Lower lobe of right lung (tissue), 2 donors: ENCODE data around the gene ASTN2. TPM values are rescaled to one million over a fixed set of nuclear protein-coding genes. Genes with fewer than 3 reads are reported as not detected.

Experiments
- ATAC-seq, 2 donors: fragments of 200-7000 bp; cut with Tn5 transposase; one replicate each; pipeline ENCODE4 v1.9.1; 2020 to 2022; ENCODE audit warnings: mild to moderate bottlenecking in 2 of 2, moderate library complexity in 2 of 2
- DNase-seq: peaks from one replicate; pipeline ENCODE4 v3.0.0-alpha.2; 2020
- H3K27ac ChIP-seq: fragments of 200-600 bp; one replicate; pipeline ENCODE4 v1.8.0; 2022
- H3K27me3 ChIP-seq: fragments of 200-600 bp; one replicate; pipeline ENCODE4 v1.8.0; 2022; ENCODE audit warnings: low read depth
- H3K36me3 ChIP-seq: fragments of 200-600 bp; one replicate; pipeline ENCODE4 v1.8.0; 2022; ENCODE audit warnings: mild to moderate bottlenecking
- H3K4me1 ChIP-seq: fragments of 200-600 bp; one replicate; pipeline ENCODE4 v1.8.0; 2022
- H3K4me3 ChIP-seq: fragments of 200-600 bp; one replicate; pipeline ENCODE4 v1.8.0; 2022; ENCODE audit warnings: mild to moderate bottlenecking
- H3K9me3 ChIP-seq: fragments of 200-600 bp; one replicate; pipeline ENCODE4 v1.8.0; 2022
- intact Hi-C: fragments of 100-400 bp; cut with DNase I; formaldehyde crosslinking; loops from one replicate; pipeline ENCODE4 v1.11.0; 2022
- total RNA-seq: library from RNA; stranded (reverse); fragmentation: NEBNext Ultra II Directional; extraction: Animal tissue kit (Norgen Biotek cat#: 25700); gene quantifications from one replicate; pipeline ENCODE4 v1.2.1, GENCODE V29; 2021
- TF ChIP-seq, protein P1 (sequence below): fragments of 200-600 bp; IDR thresholded peaks from one replicate; pipeline ENCODE4 v1.8.0; 2022; ENCODE audit warnings: antibody characterized with exemption, mild to moderate bottlenecking
- donor health status: DM: no; HTN: yes; CAD: no; lungs with severe emphysema.

Gene ASTN2
- total RNA-seq, 1 donor from 2014 or later: 4.3 TPM

DNA sequence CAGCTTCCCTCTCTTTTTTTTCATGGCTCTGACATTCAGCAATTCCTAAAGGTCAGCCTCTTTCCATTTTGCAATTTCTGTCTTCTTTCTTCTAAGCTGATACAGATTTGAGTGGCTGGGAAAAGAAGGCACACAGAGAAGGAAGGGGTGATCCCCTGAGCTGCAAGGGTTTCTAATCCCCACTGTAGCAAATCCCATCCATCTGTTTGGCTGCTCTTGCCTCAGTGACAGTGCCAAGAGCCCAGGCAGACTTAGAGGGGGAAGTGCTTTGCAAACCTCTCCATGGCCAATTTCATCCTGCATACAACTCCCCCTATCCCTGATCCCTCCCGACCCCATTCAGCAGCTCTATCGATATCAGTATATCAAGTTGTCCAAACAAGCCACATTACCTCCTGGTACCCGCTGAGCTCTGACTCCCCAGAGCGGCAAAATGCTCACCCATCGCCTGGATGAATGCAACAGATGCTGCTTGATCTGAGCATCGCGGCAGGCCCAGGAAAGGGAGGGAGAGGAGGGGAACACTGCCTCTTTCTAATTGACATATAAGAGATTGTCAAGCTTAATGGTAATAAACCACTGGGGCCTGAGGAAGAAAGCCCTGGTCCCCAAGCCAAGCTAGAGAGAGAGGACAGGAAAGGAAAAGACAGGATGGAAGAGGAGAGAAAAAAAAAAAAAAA is 268.9 kb downstream of the ASTN2 start:
- H3K4me1 ChIP-seq: no peaks in the 10 kb centered on the region
- ATAC-seq: no peak
- no peak overlapping the region for H3K4me3 ChIP-seq
- intact Hi-C loops: no loop called here
- TF ChIP-seq, protein P1, sequence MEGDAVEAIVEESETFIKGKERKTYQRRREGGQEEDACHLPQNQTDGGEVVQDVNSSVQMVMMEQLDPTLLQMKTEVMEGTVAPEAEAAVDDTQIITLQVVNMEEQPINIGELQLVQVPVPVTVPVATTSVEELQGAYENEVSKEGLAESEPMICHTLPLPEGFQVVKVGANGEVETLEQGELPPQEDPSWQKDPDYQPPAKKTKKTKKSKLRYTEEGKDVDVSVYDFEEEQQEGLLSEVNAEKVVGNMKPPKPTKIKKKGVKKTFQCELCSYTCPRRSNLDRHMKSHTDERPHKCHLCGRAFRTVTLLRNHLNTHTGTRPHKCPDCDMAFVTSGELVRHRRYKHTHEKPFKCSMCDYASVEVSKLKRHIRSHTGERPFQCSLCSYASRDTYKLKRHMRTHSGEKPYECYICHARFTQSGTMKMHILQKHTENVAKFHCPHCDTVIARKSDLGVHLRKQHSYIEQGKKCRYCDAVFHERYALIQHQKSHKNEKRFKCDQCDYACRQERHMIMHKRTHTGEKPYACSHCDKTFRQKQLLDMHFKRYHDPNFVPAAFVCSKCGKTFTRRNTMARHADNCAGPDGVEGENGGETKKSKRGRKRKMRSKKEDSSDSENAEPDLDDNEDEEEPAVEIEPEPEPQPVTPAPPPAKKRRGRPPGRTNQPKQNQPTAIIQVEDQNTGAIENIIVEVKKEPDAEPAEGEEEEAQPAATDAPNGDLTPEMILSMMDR: no peak
- no peaks in the 10 kb centered on the region for H3K36me3 ChIP-seq
- no peaks in the 10 kb centered on the region for H3K9me3 ChIP-seq
- H3K27me3 ChIP-seq: no peaks in the 10 kb centered on the region
- no peak overlapping the region for H3K27ac ChIP-seq
- DNase-seq: no peak

DNA sequence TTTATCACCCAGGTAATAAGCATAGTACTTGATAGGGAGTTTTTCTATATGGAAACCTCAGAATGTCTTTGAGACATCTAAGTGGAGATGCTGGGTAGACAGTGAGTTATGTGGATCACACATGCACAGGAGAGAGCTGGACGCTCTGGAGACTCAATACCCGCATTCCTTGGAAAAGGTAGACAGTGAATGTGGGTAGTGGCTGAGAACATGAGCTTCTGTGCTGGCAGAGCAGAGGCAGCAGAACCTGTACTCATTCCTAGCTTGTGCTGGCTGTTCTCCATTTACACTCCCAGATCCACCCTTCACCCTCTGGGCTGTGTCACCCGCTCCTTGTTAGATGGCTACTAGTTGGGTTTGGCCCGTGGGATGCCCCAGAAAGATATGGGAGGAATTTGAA is 269.8 kb downstream of the ASTN2 start:
- no peak for ATAC-seq
- no peaks in the 10 kb centered on the region for H3K36me3 ChIP-seq
- intact Hi-C loops: no loop called here
- TF ChIP-seq, protein P1: no peak
- no peaks in the 10 kb centered on the region for H3K4me1 ChIP-seq
- no peak for DNase-seq
- H3K27ac ChIP-seq: no peak overlapping the region
- no peaks in the 10 kb centered on the region for H3K27me3 ChIP-seq
- H3K9me3 ChIP-seq: no peaks in the 10 kb centered on the region
- no peak overlapping the region for H3K4me3 ChIP-seq

DNA sequence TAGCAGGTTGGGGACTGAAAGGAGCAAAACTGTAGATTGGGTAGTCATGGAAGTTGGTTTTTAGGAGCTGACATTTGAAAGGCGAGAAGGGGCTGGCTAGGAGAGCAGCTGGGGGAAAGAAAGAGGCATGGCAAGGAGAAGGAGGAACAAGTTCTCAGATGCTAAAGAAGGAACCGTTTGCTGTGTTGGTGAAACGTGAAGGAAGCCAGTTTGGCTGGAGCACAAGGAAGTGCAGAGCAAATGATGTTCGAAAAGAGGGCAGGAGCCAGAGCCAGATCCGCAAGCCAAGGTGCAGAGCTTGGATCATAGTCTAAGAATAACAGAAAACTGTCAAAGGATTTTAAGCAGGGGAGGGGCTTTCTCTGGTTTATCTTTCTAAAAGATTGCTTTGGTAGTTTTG is 276.6 kb downstream of the ASTN2 start:
- ATAC-seq (no peak), DNase-seq (no peak)
- H3K36me3 ChIP-seq: no peaks in the 10 kb centered on the region
- no peak overlapping the region for H3K27ac ChIP-seq
- TF ChIP-seq, protein P1: no peak
- no peaks in the 10 kb centered on the region for H3K27me3 ChIP-seq
- H3K9me3 ChIP-seq: no peaks in the 10 kb centered on the region
- H3K4me1 ChIP-seq: no peaks in the 10 kb centered on the region
- intact Hi-C loops: no loop called here
- H3K4me3 ChIP-seq: no peak overlapping the region

DNA sequence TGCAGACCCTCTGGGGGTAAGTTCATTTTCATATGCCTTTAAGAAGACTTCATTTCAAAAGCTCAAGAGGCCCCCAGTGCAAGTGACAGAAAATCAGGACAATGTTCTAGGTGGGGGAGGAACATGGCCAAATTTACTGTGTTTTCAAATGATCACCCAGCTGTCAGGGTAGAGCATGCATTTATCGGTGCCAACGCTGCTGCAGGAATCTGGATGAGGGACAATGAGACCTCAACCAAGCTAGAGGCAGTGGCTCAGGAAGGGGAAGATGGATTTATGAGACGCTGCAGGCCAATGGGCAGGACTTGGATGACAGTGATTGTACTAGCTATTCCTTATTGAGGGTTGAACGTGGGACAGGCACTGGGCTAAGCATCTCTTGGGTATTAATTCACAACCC is 278.4 kb downstream of the ASTN2 start:
- ATAC-seq: no peak
- Histone ChIP-seq H3K27ac (no peak overlapping the region), H3K36me3 (no peaks in the 10 kb centered on the region), H3K4me1 (no peaks in the 10 kb centered on the region), H3K9me3 (no peaks in the 10 kb centered on the region), H3K4me3 (no peak overlapping the region), H3K27me3 (no peaks in the 10 kb centered on the region)
- intact Hi-C loops: no loop called here
- TF ChIP-seq, protein P1: no peak
- no peak for DNase-seq

DNA sequence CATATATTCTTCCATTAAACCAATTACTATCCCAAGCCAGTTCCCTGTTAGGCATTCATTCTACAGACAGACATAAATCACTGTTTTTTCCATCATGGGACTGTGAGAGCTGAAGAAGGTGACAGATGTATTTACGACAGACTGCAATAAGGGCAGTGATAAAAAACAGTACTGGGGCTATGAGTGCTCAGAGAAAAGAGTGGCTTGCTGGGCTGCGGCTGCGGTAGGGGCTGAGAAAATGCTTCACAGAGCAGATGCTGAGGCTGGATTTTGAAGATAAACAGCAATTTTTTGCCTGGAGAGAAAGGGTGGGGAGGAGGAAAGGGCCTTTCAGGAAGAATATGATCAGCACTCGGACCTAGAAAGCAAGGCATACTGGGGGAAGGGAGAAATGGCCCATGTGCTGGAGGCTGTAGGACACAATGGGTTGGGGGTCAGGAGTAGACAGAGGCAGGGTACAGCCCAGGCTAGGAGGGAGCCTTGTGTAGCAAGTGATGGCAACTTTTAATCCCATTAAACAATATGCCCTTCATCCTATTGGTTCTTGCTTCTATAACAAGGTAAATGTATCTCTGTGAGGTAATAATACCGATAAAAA is 279.3 kb downstream of the ASTN2 start:
- Histone ChIP-seq H3K27ac (no peak overlapping the region), H3K9me3 (no peaks in the 10 kb centered on the region), H3K4me1 (no peaks in the 10 kb centered on the region), H3K36me3 (no peaks in the 10 kb centered on the region), H3K27me3 (no peaks in the 10 kb centered on the region), H3K4me3 (no peak overlapping the region)
- no peak for DNase-seq
- TF ChIP-seq, protein P1: no peak
- intact Hi-C loops: no loop called here
- no peak for ATAC-seq
